HG03135 (cell line): ENCODE data around the gene HEATR5B.
"Not testable (repeated sequence)": the region's sequence is repeated elsewhere in the genome, so short reads cannot be mapped to it uniquely, and the experiment has no call there.

ENCODE experiments used
- ATAC-seq: cut with Tn5 transposase; IDR thresholded peaks from one replicate; pipeline ENCODE4 v1.9.1; 2021; ENCODE audit warnings: mild to moderate bottlenecking, moderate library complexity; ENCODE audit not compliant: unreplicated experiment

The HEATR5B gene

DNA sequence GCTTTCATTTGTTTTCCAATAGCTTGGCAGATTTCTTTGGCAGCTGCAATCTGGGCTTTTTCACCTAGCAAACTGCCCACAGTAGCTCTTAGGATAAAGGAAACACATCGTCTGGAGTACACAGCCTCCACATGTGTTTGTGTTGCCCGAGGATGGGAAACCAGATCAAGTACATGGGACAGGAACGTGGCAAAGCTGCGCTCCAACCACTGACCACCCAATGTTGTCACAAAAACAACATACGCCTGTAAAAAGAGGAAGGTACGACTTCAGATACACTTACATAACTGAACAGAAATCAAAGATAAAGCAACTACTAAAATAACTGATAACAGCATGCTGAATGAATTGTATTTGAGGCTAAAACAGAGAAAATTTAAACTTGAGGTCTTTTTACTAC, 15.5 kb downstream of the HEATR5B start:
- no peak for ATAC-seq

DNA sequence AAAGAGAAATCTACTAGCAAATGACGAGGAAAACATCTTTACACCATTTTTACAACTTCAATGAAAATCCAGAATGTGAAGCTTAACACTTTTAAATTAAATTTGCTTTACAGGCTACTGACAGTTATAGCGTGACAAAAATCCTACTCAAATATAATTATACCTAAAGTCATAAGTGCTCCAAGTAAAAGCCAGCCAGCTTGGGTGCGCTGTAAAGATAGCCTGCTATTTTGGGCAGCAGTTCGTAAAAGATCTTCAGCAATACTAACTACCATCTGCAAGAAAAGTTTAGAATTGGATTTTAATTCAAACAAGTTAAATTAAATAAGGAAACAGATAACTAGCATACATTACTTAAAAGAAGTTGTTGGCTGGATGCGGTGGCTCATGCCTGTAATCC, 22.4 kb downstream of the HEATR5B start:
- ATAC-seq = no peak

DNA sequence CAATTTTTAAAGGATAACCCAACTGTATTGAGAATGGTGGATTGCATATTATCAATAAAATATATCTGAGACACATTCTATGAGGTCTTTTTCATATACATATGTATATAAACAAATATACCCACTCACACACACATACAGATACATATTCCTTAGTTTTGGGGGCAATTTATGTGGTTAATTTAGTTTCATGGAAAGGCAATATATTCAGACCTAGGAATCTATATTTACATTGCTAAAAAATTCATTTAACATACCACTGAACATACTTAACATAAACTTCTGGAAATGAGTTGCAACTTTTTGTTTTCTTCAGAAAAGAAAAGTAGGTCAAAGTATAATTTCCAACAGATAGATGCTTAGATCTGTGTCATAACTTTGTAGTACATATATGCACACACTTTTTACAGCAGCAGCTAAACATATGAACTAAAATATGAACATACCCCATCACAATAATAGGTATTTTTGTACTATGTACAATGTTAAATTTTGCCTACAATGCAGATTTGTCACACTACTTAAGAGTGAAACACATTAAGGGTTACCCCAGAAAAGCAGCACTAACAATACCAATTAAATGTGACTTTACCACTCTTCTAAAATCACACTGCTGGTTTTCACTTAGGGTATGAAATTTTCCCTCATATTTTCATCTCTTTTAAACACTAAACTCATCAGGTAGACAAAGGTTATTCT, 23.0 kb downstream of the HEATR5B start:
- no peak for ATAC-seq

DNA sequence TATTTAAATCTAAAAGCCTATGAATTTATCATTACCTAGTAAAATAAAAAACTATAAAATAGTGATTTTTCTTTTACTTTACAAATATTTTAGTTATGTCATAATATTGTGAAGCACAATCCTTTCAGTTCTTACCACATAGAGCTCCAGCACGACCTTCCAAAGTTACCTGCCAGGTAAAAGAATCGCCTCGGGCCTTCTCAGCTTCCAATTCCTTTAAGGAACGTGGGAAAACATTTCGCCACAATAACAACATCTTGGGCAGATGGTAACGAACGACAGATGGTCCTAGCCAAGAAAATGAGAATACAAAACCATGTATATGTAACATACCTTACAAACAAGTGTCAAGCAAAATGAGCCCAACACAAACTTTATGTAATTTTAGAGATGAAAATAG, 23.7 kb downstream of the HEATR5B start:
- no peak for ATAC-seq

DNA sequence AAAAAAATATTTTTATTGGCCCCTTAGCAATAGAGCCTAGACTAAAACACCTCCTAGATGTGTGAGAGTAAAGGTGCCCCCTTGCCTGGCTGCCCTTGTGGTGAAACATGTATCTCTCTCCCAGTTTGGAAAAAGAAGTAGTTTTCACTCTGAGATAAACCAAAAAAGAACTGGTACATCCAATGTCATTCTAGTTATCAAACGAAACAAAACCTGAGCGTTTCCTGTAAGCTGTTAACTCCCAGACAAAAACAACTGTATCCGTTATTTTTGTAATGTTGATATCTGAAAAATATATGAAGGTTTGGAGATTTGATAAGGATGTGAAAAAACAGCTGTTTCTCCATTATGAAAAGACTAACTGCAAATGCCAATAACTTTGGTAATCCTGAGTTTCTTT, 24.3 kb downstream of the HEATR5B start:
- ATAC-seq = no peak

DNA sequence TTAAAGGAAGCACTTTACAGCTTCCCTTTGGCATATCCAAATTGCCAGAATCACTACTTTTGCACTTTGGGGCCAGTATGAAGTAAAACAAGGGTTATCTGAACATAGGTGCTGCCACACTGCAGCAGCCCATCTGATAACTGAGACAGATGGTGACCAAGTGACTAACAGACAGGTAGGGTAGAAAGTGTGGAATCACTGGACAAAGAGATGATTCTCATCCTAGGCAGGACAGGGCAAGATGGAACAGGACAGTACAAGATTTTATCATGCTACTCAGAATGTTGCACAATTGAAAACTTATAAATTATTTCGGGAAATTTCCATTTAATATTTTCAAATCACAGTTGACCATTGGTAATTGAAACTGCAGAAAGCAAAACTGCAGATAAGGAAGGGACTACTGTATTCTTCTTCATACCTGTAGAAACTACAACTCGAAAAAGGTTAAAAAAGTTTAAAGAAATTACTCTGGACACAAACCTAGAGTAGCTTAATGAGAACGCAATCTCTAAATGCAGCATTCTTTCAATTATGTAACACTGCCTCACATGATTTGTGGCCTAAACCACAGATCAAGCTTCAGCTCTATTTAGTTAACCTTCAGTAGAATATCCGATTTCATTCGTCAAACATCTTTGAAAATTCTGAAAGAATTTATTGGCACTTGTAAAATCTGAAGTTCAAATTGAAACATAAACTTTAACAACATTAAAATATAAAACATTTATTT, 31.4 kb downstream of the HEATR5B start:
- ATAC-seq = no peak

DNA sequence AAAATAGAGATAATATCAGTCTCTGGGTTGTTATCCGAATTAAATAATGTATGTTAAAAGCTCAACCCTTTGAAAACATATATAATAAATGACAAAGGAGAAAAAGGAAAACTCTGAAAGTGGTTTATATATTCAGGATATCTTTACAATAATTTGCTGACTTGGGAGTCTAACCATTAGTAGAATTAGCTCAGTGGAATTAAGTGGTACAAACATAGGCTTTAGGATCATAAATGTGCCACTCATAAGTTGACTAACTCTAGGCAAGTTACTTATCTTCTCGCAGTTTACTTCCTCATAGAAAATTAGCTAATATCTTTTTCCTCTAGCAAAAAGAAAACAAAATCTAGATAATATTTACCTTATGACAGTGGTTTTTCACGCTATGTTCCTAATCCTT, 44.6 kb downstream of the HEATR5B start:
- no peak for ATAC-seq

DNA sequence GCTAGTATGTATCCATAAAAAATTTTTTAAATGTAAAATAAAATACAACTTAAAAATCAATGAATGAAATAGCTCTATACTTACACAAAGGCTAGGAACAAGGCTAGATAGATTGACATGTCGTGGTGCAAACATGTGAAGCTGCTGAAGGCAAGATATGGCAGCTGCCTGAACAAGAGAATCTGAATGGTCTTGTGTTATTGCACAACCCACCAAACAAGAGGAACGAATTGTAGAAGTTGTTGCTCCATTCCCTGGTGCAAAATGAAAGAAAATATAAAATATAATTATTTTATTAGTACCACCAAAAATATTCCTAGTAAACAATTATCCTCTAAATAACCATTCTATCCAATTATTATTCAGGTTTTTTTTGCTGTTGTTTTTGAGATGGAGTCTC, 46.4 kb downstream of the HEATR5B start:
- ATAC-seq = no peak

DNA sequence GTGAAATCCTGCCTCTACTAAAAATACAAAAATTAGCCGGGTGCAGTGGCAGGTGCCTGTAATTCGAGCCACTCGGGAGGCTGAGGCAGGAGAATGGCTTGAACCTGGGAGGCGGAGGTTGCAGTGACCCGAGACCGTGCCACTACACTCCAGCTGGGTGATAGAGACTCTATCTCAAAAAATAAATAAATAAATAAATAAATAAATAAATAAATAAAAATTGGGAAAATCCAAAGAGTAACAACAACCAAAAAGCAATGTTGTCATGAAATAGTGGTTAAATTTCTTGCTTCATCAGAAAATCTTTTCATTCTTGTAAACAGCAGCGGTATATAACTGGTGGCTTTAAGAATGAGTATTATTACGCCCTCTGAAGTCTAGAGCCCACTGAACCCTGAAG, 54.4 kb downstream of the HEATR5B start:
- ATAC-seq = no peak

DNA sequence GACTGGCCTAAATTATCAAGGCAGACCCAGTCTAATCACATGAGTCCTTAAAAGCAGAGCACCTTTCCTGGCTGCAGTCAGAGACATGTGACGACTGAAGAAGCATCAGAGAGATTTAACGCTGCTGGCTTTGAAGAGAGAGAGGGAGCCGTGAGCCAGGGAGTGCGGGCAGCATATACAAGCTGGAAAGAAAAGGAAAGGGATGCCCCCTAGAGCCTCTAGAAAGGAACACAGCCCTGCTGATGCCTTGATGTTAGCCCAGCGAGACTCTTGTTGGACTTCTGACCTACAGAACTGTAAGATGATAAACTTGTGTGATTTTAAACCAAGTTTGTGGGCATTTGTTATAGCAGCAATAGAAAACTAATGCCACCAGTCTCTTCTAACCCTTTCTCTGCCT, 58.1 kb downstream of the HEATR5B start:
- ATAC-seq = no peak

DNA sequence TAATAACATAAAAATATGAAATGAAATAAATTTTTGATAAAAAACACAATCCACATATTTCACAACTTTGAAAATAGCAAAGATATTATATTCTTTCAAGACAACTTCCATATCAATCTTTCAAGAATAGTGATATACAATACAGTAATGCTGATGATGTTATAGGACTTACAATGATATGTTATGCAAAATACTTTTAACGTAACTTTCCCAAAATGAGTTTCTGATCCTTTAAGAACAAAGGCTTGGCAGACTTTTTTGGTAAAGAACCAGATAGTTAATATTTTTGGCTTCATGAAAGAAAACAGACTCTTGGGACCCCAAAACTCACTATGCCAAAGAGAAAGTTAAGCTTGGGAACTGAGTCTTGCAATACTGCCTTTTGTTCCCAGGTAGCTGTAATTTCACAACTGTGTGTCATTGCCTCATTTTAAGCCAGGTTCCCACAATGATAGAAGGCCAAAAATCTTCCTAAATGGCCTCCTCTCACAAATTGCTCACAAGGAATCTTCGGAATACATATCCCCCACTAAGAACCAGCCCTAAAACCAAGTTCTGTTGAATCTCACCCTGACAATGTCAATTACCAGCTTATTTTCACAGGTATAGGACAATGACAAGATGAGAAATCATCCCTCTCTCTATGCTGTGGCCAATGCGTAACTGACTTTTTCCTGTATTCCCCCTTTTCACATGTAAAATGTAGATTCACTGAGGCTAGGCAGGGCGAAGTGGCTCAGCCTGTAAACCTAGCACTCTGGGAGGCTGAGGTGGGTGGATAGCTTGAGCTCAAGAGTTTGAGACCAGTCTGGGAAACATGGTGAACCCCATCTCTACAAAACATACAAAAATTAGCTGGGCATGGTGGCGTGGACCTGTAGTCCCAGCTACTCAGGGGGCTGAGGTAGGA, 63.0 kb downstream of the HEATR5B start:
- no peak for ATAC-seq

DNA sequence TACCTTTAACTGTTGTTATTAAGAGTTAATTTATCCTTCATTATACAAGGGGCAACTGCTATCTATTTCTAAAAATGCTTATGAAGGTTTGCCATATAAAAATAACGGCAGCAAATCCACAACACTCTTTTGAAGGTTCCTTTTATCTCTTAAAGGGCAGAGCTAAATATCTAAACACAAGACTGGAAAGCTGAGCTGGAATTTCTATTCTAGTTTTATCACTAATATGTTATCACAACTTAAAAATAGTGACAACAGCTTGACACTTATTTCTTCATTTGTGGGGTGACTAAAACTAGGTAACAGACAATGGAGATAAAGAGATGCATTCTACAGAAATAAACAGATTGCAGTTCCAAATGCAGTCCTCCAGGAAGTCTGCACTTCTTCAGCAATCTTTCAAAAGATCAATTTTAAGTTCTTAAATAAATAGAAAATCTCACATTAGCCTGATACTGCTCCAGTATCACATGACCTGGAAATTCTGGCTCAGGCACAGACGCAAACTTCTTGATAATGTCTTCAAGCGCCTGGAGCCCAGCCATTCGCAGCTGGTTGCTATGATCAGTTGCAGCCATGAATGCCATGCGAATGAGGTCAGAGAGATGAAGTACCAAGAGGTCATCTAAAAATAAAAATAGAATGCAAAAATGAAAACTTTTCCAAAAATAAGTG, 63.8 kb downstream of the HEATR5B start:
- ATAC-seq = no peak

DNA sequence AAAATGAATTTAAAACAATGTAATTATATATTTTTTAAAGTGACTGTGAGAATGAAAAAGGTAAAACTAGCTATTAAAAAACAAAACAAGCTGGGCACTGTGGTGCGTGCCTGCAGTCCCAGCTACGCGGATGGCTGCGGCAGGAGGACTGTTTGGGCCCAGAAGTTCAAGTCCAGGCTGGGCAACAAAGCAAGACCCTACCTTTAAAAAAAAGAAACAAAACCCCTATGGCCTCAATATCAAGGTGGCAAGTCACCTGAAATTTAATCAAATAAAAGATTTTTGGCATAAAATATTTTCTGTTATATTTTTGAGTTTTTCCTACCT, 70.9 kb downstream of the HEATR5B start:
- ATAC-seq = peak; percentile 32

DNA sequence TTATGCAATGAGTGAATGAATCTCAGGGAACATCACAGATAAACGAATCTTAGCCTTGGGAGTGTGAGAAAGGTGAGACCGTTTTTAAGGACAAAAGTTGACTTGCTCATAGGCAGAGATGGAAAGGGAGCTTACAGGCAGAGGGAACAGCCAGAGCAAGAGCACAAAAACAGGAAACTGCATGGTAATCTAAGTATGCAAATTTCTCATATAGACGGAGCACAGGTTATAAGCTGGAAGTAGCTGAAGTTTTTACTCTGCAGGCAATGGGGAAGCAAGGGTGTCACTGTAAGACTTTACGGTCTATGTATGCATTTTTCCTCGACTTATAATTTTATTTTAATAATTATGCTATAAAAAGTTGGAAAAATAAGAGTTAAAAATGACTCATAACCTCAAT, 73.0 kb downstream of the HEATR5B start:
- no peak for ATAC-seq

DNA sequence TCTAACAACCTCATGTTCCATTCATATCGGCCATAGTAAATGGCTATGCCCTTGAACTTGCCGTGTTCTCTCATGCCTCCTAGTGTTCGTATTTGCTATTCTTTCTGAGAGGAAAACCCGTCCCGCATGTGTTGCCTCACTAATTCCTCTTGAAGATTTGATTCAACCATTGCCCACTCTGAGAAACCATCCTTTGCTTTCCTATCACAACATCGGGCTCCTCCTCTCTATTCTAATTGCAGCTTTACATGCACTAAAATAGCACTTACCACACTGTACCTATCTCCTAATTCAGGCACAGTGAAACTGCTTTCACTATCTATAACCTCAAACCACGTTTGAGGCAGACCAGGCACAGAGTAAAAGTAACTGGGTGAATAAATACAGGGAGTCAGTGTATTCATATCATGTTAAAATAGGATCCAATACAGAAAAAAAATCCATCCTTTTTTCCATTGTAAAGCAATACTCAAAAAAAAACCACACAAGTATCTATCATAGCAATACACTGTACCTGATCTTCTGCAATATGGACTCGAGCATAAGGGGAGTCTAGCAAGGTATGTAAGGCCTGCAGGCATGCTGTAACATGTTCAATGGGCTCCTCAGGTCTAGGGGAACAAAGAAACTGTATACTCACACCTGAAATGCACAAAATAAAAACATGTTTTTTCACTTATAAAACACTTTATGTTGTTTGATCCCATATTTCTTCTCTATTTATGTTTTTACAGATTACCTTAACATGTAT, 78.9 kb downstream of the HEATR5B start:
- peak; percentile 99 for ATAC-seq

DNA sequence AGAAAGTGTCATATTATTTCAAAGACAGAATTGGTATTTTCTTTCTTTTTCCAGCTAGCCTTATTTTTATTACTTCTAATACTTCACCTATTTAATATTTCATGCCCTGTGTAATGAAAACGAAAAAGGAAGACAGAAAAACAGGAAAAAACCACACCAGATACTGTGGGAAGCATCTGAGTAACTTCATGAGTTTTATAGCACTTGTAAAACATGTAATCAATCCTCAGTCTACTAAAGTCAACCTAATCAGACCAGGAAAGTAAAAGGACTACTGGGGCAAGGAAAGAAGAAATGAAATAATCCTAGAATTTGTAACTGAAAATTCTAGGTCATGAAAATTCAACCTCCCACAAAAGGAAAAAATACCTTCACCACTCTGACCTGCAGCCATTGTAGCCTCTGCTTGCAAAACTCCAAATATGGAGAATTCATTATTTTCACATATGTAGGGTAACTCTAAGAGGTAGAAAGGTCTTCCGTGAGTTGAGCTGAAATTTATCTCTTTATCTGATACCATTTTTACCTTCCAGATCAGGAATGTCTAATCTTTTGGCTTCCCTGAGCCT, 83.1 kb downstream of the HEATR5B start:
- no peak for ATAC-seq

DNA sequence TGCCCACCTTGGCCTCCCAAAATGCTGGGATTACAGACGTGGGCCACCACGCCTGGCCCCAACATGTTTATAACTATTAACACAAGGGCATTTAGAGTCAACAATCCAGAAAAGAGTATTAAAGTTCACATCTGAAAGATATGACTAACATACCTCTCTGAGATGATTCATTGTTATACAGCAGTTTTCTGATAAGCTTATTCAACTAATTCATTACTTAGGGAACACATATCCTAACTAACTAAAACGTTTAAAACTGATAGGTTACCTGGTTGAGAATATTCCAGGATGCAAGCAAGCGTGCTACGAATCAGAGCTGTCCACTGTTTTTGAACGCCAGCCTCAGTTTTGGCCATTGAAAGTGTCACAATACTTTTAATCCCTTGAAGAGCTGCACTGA, 83.9 kb downstream of the HEATR5B start:
- ATAC-seq = no peak

DNA sequence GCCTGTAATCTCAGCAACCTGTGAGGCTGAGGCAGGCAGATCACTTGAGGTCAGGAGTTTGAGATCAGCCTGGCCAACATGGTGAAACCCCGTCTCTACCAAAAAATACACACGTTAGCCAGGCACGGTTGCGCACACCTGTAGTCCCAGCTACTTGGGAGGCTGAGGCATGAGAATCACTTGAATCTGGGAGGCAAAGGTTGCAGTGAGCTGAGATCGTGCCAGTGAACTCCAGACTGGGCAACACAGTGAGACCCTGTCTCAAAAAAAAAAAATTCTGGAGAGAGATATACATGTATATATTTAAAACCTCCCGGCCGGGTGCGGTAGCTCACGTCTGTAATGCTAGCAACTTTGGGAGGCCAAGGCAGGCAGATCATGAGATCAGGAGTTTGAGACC, 84.8 kb downstream of the HEATR5B start:
- not testable (repeated sequence) for ATAC-seq

DNA sequence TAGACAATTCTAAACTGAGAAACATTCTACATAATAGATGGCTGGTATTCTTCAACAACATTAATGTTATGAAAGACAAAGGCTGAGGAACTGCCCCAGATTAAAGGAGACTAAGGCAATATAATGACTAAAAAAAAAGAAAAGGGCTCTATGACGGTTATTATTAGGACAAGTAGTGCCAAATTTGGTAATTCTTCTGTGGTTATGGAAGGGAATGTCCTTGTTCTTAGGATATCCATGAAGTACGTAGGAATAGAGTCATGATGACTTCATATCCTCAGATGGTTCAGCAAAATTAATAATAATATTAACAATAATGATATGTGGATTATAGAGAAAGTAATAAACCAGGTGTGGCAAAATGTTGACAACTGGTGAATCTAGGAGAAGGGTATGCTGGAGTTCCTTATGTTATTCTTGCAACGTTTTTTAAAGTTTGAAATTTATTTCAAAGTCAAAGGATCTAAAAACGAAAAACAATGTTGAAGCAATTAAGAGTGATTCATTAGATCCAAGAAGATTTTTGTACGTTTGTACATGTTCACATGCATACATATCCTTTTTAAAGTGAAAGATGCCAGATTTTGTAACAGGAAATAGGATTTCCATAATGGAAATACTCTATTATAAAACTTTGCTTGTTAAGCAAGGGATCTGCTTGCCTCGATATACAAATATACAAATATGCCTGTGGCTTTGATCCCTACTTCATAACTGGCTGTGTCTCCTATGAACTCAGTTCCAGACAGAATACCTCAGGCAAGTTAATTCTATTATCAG, 90.1 kb downstream of the HEATR5B start:
- no peak for ATAC-seq
